Measurements from ENCODE around the gene IKBKE.

- TF ChIP-seq, protein P1, sequence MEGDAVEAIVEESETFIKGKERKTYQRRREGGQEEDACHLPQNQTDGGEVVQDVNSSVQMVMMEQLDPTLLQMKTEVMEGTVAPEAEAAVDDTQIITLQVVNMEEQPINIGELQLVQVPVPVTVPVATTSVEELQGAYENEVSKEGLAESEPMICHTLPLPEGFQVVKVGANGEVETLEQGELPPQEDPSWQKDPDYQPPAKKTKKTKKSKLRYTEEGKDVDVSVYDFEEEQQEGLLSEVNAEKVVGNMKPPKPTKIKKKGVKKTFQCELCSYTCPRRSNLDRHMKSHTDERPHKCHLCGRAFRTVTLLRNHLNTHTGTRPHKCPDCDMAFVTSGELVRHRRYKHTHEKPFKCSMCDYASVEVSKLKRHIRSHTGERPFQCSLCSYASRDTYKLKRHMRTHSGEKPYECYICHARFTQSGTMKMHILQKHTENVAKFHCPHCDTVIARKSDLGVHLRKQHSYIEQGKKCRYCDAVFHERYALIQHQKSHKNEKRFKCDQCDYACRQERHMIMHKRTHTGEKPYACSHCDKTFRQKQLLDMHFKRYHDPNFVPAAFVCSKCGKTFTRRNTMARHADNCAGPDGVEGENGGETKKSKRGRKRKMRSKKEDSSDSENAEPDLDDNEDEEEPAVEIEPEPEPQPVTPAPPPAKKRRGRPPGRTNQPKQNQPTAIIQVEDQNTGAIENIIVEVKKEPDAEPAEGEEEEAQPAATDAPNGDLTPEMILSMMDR (IDR thresholded peaks at IDR 0.05) = no peak
- TF ChIP-seq POLR2AphosphoS5 (IDR thresholded peaks at IDR 0.05) = no peak
- no peak for TF ChIP-seq POLR2A (IDR thresholded peaks at IDR 0.05)
- TF ChIP-seq EP300 (IDR thresholded peaks at IDR 0.05) = no peak
Measured at GRCh38 chr1:206472454-206472853, 2.2 kb downstream of the IKBKE start.

Measured in suprapubic skin (tissue), 4 donors.